Measurements from ENCODE around the gene ZNG1F.
"Not testable (repeated sequence)": the region's sequence is repeated elsewhere in the genome, so short reads cannot be mapped to it uniquely, and the experiment has no call there.

DNA sequence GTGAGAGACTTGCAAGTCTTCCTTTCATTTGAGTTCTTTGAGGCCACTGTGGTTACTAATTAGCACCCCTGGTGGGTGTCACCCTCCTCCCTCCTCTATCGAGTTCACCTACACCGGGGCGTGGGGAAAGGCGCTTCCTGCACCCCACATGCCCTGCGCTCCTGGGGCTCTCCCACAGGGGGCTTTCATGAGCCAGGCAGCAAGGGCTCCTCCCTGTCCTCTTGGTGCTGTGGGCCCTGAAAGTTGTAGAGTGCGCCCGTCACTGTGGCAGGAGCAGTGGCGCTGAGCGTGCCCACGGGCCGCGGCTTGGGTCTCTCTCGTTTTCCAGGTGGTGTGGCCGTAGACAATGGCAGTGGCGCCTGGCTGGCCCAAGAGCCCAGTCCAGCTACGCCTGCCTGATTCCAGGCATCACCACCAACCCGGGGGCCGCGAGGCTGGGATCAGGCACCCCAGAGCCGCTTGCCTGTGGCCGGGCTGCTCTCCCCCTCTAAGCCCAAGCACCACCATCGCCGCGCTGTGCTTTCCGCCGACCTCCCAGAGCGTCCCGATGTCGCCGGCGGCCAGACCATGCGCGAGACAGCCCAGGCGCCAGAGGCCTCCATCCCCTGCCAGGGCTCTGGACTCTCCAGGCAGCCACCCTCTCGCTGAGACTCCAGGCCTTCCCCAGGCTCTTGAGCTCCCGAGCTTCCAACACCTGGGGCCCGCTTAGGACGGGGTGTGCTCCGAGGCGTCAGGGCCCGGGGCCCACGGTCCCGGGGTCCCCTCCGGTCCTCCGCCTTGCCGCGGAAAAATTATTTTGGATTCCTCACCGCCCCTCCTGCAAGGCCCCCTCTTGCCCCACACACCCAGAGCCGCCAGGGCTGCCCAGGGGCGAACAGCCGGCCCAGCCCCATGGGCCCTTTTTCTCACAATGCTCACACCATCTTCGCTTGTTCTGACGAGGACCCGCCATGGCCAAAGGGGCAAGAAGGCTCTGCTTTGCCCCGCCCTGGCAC is 46.0 kb upstream of the ZNG1F start:
- peak in 1 of 11 experiments; percentile 15 for TF ChIP-seq CTCF (IDR thresholded peaks at IDR 0.05 in 8 of 11, conservative IDR thresholded peaks at IDR 0.05 in 3 of 11)
- not testable (repeated sequence) for TF ChIP-seq POLR2A, POLR2AphosphoS5 (IDR thresholded peaks at IDR 0.05)
